Suppressor macrophage (primary cell): ENCODE results near the gene SAMHD1.
"Not testable (repeated sequence)": the region's sequence is repeated elsewhere in the genome, so short reads cannot be mapped to it uniquely, and the experiment has no call there.

Experiments
- DNase-seq, 4 experiments: peaks; one replicate each; pipeline ENCODE4 v3.0.0-alpha.2; 2020 to 2022

The SAMHD1 gene

GRCh38 chr20:36908603-36909002 is 42.9 kb downstream of the SAMHD1 start:
- DNase-seq, result no peak

GRCh38 chr20:36906086-36906485 is 45.4 kb downstream of the SAMHD1 start:
- DNase-seq, result not testable (repeated sequence)

GRCh38 chr20:36905566-36905965 is 45.9 kb downstream of the SAMHD1 start:
- not testable (repeated sequence) for DNase-seq

GRCh38 chr20:36904690-36905089 is 46.8 kb downstream of the SAMHD1 start:
- DNase-seq, result no peak

GRCh38 chr20:36895036-36895435 is 56.5 kb downstream of the SAMHD1 start:
- DNase-seq, result no peak

GRCh38 chr20:36893801-36894200 is 57.7 kb downstream of the SAMHD1 start:
- DNase-seq, result no peak

- DNase-seq, result no peak
These were observed 60.3 kb downstream of the SAMHD1 start for GRCh38 chr20:36891211-36891610.

- DNase-seq, result no peak
These were observed 60.9 kb downstream of the SAMHD1 start for GRCh38 chr20:36890586-36890985.

- DNase-seq, result no peak
These were observed 62.5 kb downstream of the SAMHD1 start for GRCh38 chr20:36888880-36889516.

- no peak for DNase-seq
These were observed 63.8 kb downstream of the SAMHD1 start for GRCh38 chr20:36887752-36888090.

GRCh38 chr20:36886859-36887751 is 64.4 kb downstream of the SAMHD1 start:
- DNase-seq, result peak; percentile 71 to 85 (median 81)

GRCh38 chr20:36885356-36885755 is 66.2 kb downstream of the SAMHD1 start:
- DNase-seq, result peak in 2 of 4 experiments; percentile 32 to 37

- peak; percentile 63 to 90 (median 78) for DNase-seq
These were observed 67.5 kb downstream of the SAMHD1 start for GRCh38 chr20:36883977-36884535.

- DNase-seq, result no peak
These were observed 69.6 kb downstream of the SAMHD1 start for GRCh38 chr20:36881888-36882287.

GRCh38 chr20:36881331-36881730 is 70.2 kb downstream of the SAMHD1 start:
- DNase-seq, result no peak

- no peak for DNase-seq
These were observed 70.7 kb downstream of the SAMHD1 start for GRCh38 chr20:36880741-36881250.

- no peak for DNase-seq
These were observed 72.6 kb downstream of the SAMHD1 start for GRCh38 chr20:36878941-36879340.

- DNase-seq, result no peak
These were observed 75.1 kb downstream of the SAMHD1 start for GRCh38 chr20:36876473-36876833.

GRCh38 chr20:36875702-36876472 is 75.6 kb downstream of the SAMHD1 start, which contains the start of gene TLDC2:
TLDC2 (plus strand) TSS chr20:36876138; CDS start chr20:36876175, 37 bp downstream.
- no peak for DNase-seq

- DNase-seq, result not testable (repeated sequence)
These were observed 76.4 kb downstream of the SAMHD1 start for GRCh38 chr20:36875093-36875492.

- DNase-seq, result peak; percentile 48 to 73 (median 67)
These were observed 77.9 kb downstream of the SAMHD1 start for GRCh38 chr20:36873498-36874189.

GRCh38 chr20:36872852-36873251 is 78.7 kb downstream of the SAMHD1 start:
- no peak for DNase-seq
